Left hindlimb (tissue), 1 donor: ENCODE data around the gene MPDZ.
A peak's percentile ranks its signal among the peaks of the same experiment; 100 is the strongest.

ENCODE experiments used
- DNase-seq: peaks from one replicate; pipeline ENCODE4 v3.0.0-alpha.2; 2018

Gene MPDZ

GRCh38 chr9:13181652-13182051 is 97.8 kb downstream of the MPDZ start:
- DNase-seq, result no peak

- no peak for DNase-seq
Measured at GRCh38 chr9:13179257-13179656, 100.2 kb downstream of the MPDZ start.

- DNase-seq, result no peak
Measured at GRCh38 chr9:13175732-13176131, 103.8 kb downstream of the MPDZ start.

GRCh38 chr9:13174906-13175639 is 104.4 kb downstream of the MPDZ start:
- DNase-seq, result no peak

- no peak for DNase-seq
Measured at GRCh38 chr9:13173553-13173952, 105.9 kb downstream of the MPDZ start.

GRCh38 chr9:13171261-13171660 is 108.2 kb downstream of the MPDZ start:
- no peak for DNase-seq

DNA sequence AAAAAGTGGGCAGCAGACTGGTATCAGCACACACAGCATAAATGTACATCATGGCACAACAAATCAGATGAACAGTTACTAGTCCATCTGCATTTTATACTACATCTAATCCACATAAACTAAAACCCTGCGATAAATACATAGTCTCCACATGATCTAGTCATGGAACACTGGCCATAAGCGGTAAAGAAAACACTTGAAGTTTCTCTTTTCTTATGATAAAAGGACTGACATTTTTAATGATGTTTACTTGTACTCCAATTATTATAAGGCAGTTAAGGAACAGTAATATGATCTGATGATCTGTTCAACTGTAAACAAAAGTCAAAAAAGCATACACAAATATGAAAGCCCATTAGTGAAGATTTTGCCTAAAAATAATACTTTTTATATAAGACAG is 112.5 kb downstream of the MPDZ start:
- no peak for DNase-seq

DNA sequence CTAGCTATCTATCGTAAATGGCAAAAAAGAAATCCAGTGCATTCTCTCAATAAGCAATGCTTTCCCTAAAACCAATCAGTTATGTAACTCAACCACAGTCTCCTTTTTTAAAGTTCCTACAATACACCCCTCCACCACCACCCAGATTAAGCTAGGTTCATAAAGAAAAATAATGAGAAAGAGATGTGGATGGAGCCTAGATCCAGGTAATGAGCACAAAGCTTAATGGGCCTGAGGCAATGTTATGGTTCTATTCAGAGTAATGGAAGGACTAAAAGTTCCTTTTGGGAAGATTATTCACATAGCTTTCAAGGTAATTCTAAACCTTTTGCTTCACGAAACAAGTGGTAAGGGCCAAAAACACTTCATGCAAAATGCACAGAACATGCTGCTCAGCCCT is 113.5 kb downstream of the MPDZ start:
- DNase-seq, result no peak

DNA sequence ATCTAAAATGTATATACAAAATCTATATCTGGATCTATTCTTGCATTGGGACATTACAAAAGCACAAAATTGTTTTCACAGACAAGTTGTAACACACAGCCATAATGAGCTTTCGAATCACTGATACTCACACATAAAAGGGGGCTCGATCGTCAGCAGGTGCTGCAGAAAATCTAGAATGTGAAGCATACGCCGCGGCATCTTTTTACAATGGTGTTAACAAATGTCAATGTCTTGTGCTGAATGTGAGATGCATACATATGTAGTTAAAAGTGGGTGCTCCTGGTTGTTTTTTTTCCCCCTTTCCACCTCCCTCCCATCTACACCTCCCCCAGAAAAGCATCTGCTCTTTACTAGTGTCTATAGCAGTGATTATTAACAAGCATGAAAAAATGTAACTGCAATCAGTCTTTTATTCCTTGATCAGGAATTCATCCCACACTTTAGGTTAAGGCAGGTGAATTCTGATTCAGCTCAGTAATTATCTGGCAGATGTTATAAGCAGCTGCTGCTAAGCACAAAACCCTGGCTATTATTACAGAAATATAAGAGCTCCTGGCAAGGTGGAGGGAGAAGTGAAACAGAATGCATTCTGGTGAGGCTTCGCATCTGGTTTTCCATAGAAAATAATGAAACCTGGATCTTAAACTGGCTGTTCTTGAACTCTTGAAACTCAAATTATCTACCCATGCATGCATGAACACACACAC is 114.1 kb downstream of the MPDZ start:
- DNase-seq, result no peak

GRCh38 chr9:13163946-13164345 is 115.5 kb downstream of the MPDZ start:
- no peak for DNase-seq

DNA sequence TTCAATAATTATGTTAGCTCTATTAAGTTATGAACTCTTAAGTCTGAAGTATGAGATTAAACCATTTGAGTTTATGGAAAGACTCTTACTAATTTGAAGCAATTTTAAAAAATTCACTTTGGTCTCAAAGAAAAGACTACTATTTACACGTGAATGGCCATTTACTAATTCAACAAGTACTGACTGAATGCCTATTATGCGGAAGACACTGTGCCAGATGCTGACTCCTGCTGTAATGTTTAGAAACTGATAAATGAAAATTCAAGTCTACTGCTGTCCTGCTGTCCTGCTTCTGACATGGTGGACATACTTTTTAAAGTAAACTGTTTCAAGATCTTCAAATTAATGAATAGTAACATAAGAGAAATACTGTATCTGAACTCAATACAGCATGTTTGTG is 116.2 kb downstream of the MPDZ start:
- no peak for DNase-seq

DNA sequence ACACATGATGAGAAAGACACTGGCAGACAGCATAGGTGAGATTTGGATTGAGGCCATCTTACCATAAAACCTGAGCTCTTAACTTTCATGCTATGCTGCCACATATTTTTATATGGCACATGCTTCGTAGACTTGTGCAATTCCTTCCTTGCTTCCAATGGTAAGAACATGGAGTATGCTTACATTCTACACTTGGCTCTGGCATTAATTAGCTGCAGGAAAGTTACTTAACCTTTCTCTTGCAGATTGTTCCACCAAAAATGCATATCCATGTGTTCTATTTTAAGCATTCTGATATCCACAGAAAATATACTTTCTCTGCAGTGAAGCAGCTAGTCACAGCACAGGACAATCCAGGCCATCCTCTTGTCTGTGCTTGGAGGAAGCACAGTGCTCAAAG is 119.4 kb downstream of the MPDZ start:
- no peak for DNase-seq

DNA sequence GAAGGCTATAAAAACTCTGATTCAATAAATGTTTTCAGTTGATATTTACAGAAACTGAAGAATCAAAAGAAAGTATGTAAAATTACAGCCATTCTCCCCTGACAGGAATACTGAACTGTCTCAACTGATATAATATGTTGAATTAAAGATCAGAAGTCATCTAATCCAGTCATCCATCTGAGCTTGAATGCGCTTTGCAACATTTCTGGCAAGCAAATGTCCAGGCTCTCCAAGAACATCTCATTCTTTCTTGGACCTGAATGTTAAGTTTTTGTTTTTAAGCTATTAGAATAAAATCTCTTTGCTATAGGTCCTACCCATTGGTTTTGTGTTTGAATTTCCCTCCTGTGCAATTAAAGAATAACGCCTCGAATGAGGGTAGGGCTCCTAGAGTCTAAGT is 120.5 kb downstream of the MPDZ start:
- DNase-seq, result no peak

DNA sequence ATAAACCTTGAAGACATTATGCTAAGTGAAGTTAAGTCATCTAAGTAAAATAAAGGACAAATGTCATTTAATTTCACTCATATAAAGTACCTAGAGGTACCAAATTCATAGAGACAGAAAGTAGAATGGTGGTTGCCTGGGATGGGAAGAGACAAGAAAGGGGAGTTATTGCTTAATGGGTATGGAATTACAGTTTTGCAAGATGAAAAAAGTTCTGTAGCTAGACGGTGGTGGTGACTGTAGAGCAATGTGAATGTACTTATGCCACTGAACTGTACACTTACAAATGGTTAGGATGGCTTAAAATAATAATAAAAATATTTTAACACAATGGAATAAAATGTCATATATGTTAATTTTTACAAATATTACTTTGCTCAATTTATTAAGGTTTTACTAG is 128.0 kb downstream of the MPDZ start:
- no peak for DNase-seq

DNA sequence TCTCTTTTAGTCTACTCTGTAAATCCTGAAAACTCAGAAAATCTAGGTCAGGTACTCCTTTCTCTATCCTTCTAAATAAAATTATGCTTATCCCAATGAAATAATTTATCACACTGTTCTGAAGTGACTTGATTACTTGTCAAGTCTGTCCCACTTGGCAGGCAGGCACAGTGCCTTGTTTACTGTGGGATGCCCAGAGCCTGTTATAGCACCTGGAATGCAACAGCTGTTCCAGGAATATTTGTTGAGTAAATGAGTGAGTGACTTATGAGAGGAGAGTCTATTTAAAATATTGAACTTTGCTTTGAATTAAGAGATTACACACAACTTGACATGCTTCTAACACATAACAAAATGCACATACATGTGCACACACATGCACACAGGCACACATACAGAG is 130.0 kb downstream of the MPDZ start:
- DNase-seq, result no peak

GRCh38 chr9:13146840-13147239 is 132.7 kb downstream of the MPDZ start:
- DNase-seq, result no peak

- no peak for DNase-seq
Measured at GRCh38 chr9:13145340-13145739, 134.2 kb downstream of the MPDZ start.

- DNase-seq, result no peak
Measured at GRCh38 chr9:13144166-13144775, 135.2 kb downstream of the MPDZ start.

GRCh38 chr9:13143281-13143680 is 136.2 kb downstream of the MPDZ start:
- DNase-seq, result no peak

DNA sequence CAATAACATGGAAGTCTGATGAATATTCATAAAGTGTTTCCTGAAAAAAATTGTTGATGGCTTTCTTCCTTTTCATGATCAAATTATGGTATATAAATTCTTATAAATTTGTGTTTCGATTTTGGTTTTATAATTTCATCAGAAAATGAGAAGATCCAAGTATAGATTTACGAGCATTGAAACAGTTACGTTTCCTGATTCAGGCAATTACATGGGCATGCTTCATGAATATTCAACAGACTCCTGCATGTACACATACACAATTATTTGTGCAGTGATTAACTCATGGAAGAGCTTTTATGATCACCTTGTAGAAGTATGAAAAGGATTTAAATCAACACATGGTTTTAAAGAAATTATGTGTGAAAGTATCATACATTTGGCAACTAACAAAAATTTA is 136.7 kb downstream of the MPDZ start:
- no peak for DNase-seq

DNA sequence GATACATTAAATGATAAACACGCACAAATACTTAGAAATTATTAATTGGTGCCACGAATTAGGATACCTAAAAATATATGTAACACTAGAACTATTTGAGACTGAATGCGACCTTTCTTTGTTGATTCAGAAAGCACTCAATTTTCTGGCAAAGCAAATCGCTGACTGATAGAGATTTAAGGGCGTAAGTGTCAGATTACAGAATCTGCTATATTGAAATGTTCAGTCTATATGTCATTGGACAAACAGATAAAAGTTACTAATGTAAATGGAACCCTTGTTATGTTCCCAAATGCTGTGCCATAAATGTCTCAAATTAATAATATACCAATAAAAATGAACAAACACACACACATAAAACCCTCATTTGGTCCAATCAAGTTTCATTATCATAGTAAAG is 137.9 kb downstream of the MPDZ start:
- DNase-seq, result no peak

GRCh38 chr9:13140843-13141592 is 138.5 kb downstream of the MPDZ start:
- DNase-seq, result no peak

DNA sequence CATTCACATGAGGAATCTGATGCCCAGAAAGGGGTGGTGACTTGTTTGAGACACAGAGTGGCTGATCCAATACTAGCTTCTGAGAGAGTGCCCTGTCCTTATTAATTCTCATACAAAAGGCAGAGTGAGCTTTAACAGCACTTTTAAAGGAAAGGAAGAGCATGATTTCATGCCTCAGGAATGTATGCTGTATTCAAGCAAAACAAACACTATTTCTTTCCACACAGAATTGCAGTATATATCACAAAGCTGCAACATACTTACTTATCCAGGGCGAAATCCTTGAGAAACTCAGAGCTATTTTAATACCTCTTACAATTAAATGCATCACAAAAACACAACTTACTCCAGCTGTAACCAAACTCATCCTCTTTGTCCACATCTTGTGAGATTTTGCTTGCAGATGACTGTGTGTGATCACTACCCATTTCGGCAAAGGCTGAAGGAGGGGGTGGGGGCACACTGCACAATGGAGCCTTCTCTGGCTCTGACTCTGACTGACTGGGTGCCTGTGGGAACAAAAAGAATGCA is 139.8 kb downstream of the MPDZ start:
- DNase-seq, result peak; percentile 48
